Measurements from ENCODE around the gene MRPL52.

The MRPL52 gene

GRCh38 chr14:22842211-22843122 lies 12.8 kb downstream of the MRPL52 start:
- TF ChIP-seq, protein P1, sequence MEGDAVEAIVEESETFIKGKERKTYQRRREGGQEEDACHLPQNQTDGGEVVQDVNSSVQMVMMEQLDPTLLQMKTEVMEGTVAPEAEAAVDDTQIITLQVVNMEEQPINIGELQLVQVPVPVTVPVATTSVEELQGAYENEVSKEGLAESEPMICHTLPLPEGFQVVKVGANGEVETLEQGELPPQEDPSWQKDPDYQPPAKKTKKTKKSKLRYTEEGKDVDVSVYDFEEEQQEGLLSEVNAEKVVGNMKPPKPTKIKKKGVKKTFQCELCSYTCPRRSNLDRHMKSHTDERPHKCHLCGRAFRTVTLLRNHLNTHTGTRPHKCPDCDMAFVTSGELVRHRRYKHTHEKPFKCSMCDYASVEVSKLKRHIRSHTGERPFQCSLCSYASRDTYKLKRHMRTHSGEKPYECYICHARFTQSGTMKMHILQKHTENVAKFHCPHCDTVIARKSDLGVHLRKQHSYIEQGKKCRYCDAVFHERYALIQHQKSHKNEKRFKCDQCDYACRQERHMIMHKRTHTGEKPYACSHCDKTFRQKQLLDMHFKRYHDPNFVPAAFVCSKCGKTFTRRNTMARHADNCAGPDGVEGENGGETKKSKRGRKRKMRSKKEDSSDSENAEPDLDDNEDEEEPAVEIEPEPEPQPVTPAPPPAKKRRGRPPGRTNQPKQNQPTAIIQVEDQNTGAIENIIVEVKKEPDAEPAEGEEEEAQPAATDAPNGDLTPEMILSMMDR (IDR thresholded peaks at IDR 0.05; ENCODE audit: low read depth, low read length), result no peak
- no peak overlapping the region for H3K4me3 ChIP-seq (ENCODE audit: low read depth, low read length)

DNA sequence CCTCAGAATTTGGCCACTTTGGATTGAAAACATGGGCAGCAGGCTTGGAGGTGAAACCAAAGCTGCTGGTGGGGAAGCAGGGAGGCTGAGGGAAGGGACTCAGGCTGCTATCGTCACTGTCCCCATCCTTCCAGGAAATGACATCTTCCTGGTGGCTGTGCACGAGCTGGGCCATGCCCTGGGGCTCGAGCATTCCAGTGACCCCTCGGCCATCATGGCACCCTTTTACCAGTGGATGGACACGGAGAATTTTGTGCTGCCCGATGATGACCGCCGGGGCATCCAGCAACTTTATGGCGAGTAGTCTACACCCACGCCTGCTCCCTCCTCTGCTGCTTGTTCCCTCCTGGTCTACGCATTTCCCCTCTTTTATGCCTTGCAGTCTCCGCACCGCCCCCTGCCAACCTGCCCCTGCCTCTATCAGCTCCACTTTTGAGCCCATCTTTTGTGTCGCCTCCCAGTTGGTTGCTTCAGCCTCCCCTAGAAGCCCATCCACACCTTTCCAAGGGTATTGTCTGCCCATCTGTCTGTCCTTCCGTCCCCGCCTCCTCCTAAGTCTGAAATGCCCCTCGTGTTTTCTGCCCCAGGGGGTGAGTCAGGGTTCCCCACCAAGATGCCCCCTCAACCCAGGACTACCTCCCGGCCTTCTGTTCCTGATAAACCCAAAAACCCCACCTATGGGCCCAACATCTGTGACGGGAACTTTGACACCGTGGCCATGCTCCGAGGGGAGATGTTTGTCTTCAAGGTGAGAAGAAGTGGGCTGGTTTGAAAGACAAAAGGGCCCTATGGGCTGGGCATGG lies 13.6 kb downstream of the MRPL52 start:
- TF ChIP-seq, protein P1 (IDR thresholded peaks at IDR 0.05; ENCODE audit: low read depth, low read length), result no peak
- no peak overlapping the region for H3K4me3 ChIP-seq (ENCODE audit: low read depth, low read length)

DNA sequence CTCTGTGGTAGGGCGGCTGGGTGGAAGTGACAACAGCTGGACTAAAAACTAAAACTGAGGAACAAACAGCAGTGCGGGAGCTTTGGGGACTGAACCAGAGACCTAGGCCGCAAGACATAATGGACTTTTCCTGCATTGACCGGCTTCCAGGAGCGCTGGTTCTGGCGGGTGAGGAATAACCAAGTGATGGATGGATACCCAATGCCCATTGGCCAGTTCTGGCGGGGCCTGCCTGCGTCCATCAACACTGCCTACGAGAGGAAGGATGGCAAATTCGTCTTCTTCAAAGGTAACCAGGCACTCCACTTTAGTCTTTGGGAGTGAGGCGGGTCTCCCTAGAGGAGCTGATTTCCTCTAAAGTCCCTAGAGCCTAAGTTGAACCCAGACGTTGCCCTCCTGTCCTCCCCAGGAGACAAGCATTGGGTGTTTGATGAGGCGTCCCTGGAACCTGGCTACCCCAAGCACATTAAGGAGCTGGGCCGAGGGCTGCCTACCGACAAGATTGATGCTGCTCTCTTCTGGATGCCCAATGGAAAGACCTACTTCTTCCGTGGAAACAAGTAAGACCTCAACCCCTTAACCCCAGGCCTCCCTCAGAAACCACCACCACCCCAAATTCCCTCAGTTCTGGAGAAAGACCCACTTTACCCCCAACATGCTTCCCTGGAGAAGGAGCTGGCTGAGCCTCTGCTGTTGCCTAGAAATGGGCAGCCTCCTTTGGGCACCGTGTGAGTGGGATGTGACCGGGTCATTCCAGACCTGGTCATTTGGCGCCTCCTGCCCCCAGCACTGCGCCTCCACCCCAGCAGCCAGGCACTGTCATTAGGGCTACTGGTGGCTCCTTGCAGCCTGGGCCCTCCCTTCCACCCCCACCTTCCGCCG lies 14.8 kb downstream of the MRPL52 start:
- TF ChIP-seq, protein P1 (IDR thresholded peaks at IDR 0.05; ENCODE audit: low read depth, low read length), result no peak
- no peak overlapping the region for H3K4me3 ChIP-seq (ENCODE audit: low read depth, low read length)

- TF ChIP-seq, protein P1 (IDR thresholded peaks at IDR 0.05; ENCODE audit: low read depth, low read length), result no peak
- H3K4me3 ChIP-seq (ENCODE audit: low read depth, low read length), result no peak overlapping the region
Observed at GRCh38 chr14:22845103-22845394, 15.4 kb downstream of the MRPL52 start.

DNA sequence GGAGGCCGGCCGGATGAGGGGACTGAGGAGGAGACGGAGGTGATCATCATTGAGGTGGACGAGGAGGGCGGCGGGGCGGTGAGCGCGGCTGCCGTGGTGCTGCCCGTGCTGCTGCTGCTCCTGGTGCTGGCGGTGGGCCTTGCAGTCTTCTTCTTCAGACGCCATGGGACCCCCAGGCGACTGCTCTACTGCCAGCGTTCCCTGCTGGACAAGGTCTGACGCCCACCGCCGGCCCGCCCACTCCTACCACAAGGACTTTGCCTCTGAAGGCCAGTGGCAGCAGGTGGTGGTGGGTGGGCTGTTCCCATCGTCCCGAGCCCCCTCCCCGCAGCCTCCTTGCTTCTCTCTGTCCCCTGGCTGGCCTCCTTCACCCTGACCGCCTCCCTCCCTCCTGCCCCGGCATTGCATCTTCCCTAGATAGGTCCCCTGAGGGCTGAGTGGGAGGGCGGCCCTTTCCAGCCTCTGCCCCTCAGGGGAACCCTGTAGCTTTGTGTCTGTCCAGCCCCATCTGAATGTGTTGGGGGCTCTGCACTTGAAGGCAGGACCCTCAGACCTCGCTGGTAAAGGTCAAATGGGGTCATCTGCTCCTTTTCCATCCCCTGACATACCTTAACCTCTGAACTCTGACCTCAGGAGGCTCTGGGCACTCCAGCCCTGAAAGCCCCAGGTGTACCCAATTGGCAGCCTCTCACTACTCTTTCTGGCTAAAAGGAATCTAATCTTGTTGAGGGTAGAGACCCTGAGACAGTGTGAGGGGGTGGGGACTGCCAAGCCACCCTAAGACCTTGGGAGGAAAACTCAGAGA lies 16.3 kb downstream of the MRPL52 start:
- H3K4me3 ChIP-seq (ENCODE audit: low read depth, low read length), result no peak overlapping the region
- TF ChIP-seq, protein P1 (IDR thresholded peaks at IDR 0.05; ENCODE audit: low read depth, low read length), result no peak

DNA sequence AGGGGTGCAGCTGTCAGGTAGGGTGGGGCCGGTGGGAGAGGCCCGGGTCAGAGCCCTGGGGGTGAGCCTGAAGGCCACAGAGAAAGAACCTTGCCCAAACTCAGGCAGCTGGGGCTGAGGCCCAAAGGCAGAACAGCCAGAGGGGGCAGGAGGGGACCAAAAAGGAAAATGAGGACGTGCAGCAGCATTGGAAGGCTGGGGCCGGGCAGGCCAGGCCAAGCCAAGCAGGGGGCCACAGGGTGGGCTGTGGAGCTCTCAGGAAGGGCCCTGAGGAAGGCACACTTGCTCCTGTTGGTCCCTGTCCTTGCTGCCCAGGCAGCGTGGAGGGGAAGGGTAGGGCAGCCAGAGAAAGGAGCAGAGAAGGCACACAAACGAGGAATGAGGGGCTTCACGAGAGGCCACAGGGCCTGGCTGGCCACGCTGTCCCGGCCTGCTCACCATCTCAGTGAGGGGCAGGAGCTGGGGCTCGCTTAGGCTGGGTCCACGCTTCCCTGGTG lies 17.2 kb downstream of the MRPL52 start:
- no peak overlapping the region for H3K4me3 ChIP-seq (ENCODE audit: low read depth, low read length)
- TF ChIP-seq, protein P1 (IDR thresholded peaks at IDR 0.05; ENCODE audit: low read depth, low read length), result no peak
